ENCODE results near the gene NEMP2. TPM values are rescaled to one million over a fixed set of nuclear protein-coding genes. Genes with fewer than 3 reads are reported as not detected.

Gene NEMP2
- total and polyA plus RNA-seq, 12 donors: 0.61 to 8.4 (median 4.9) TPM

GRCh38 chr2:190546734-190547133, 12.2 kb upstream of the NEMP2 start:
- Histone ChIP-seq H3K27me3 (no peaks in the 10 kb centered on the region), H3K4me3 (no peak overlapping the region), H3K27ac (no peak overlapping the region), H3K36me3 (replicated peaks in 1 of 2) (no peaks in the 10 kb centered on the region), H3K4me1 (replicated peaks in 1 of 2) (no peaks in the 10 kb centered on the region), H3K9me3 (replicated peaks in 1 of 3) (peaks cover 0 to 2% (median 0%) of the 10 kb centered on the region in 3 donors)
- no peak for TF ChIP-seq CTCF (IDR thresholded peaks at IDR 0.05)
- no peak for TF ChIP-seq POLR2A (IDR thresholded peaks at IDR 0.05)
- WGBS, 4 donors: 88 to 99% (median 93%) methylated on average over 3 of the region's 3 CpGs
- intact Hi-C loops (cut with DNase I): no loop called here
- no peak for DNase-seq

GRCh38 chr2:190545555-190546385, 11.2 kb upstream of the NEMP2 start:
- H3K9me3 ChIP-seq (replicated peaks in 1 of 3): peaks cover 0 to 12% (median 0%) of the 10 kb centered on the region in 3 donors
- no peak for DNase-seq
- TF ChIP-seq CTCF (IDR thresholded peaks at IDR 0.05) (no peak), POLR2A (IDR thresholded peaks at IDR 0.05) (no peak)
- no peaks in the 10 kb centered on the region for H3K36me3 ChIP-seq (replicated peaks in 1 of 2)
- H3K27me3 ChIP-seq: no peaks in the 10 kb centered on the region
- intact Hi-C loops (cut with DNase I): no loop called here
- H3K4me3 ChIP-seq: peak overlapping the region in 1 of 4 donors; percentile 47
- WGBS, 4 donors: 66 to 79% (median 69%) methylated on average over 5 of the region's 5 CpGs
- no peak overlapping the region for H3K27ac ChIP-seq
- H3K4me1 ChIP-seq (replicated peaks in 1 of 2): no peaks in the 10 kb centered on the region

GRCh38 chr2:190545093-190545492, 10.6 kb upstream of the NEMP2 start:
- intact Hi-C loops (cut with DNase I): no loop called here
- H3K27ac ChIP-seq: no peak overlapping the region
- TF ChIP-seq POLR2A (IDR thresholded peaks at IDR 0.05): no peak
- no peak for TF ChIP-seq CTCF (IDR thresholded peaks at IDR 0.05)
- WGBS, 4 donors: 49 to 55% (median 51%) methylated on average over 3 of the region's 3 CpGs
- no peaks in the 10 kb centered on the region for H3K36me3 ChIP-seq (replicated peaks in 1 of 2)
- no peak for DNase-seq
- H3K27me3 ChIP-seq: no peaks in the 10 kb centered on the region
- H3K9me3 ChIP-seq (replicated peaks in 1 of 3): peaks cover 0 to 12% (median 0%) of the 10 kb centered on the region in 3 donors
- no peaks in the 10 kb centered on the region for H3K4me1 ChIP-seq (replicated peaks in 1 of 2)
- peak overlapping the region in 1 of 4 donors; percentile 47 for H3K4me3 ChIP-seq

GRCh38 chr2:190540048-190540447, 5.5 kb upstream of the NEMP2 start:
- Histone ChIP-seq H3K4me3 (no peak overlapping the region), H3K9me3 (replicated peaks in 1 of 3) (peaks cover 0 to 12% (median 0%) of the 10 kb centered on the region in 3 donors), H3K27me3 (no peaks in the 10 kb centered on the region), H3K4me1 (replicated peaks in 1 of 2) (peaks cover 0 to 9% of the 10 kb centered on the region in 2 donors), H3K36me3 (replicated peaks in 1 of 2) (no peaks in the 10 kb centered on the region), H3K27ac (no peak overlapping the region)
- 87 to 98% (median 96%) methylated on average over 6 of the region's 6 CpGs for WGBS, 4 donors
- intact Hi-C loops (cut with DNase I): no loop called here
- DNase-seq: no peak
- TF ChIP-seq CTCF (IDR thresholded peaks at IDR 0.05) (no peak), POLR2A (IDR thresholded peaks at IDR 0.05) (no peak)

Data from adrenal gland (tissue), 12 donors.